HepG2 (cell line): ENCODE data around the gene IL1A. TPM values are rescaled to one million over a fixed set of nuclear protein-coding genes. Genes with fewer than 3 reads are reported as not detected.

Source experiments
- ASH2L ChIP-seq: fragments of 300-600, 200-600 bp; sonication (generic); IDR thresholded peaks from 2 replicates; pipeline ENCODE4 v1.7.0; 2017; ENCODE audit warnings: low read depth, mild to moderate bottlenecking, moderate library complexity, mixed read lengths, low read length; ENCODE audit not compliant: insufficient read length
- FOXJ3 ChIP-seq: sonication (generic); formaldehyde crosslinking; IDR thresholded peaks from 2 replicates; pipeline ENCODE4 v1.4.0; 2020; ENCODE audit warnings: missing genetic modification reagents, mild to moderate bottlenecking, borderline replicate concordance
- GATAD2A ChIP-seq: IDR thresholded peaks from 2 replicates; pipeline ENCODE4 v1.6.1; 2016
- KDM1A ChIP-seq: IDR thresholded peaks from 2 replicates; pipeline ENCODE4 v1.6.1; 2016; ENCODE audit warnings: missing compliant biosample characterization
- KLF9 ChIP-seq: IDR thresholded peaks from 2 replicates; pipeline ENCODE4 v1.6.1; 2016; ENCODE audit warnings: low read depth
- MAFK ChIP-seq, 2 experiments: IDR thresholded peaks in 1 of 2; conservative IDR thresholded peaks in 1 of 2; 2 replicates each; pipeline ENCODE4 v1.6.1; 2011; ENCODE audit warnings: improper control_type of control experiment in 2 of 2, low read length in 2 of 2
- MBD4 ChIP-seq: IDR thresholded peaks from 2 replicates; pipeline ENCODE4 v1.6.1; 2012; ENCODE audit warnings: low read length, inconsistent platforms, borderline replicate concordance
- RARA ChIP-seq: IDR thresholded peaks from 2 replicates; pipeline ENCODE4 v1.6.1; 2016; ENCODE audit warnings: missing genetic modification reagents, missing compliant biosample characterization
- SMC3 ChIP-seq: IDR thresholded peaks from 2 replicates; pipeline ENCODE4 v1.6.1; 2011; ENCODE audit warnings: low read length, improper control_type of control experiment
- polyA plus RNA-seq, 8 experiments: library from polyadenylated mRNA; depleted of rRNA in 3 of 8; stranded (reverse) in 7 of 8; unstranded in 1 of 8; fragments of >200 nt; fragmentation: Illumina TruSeq in 4 of 8; extraction: Trizol in 4 of 8; gene quantifications; 2 replicates each; pipeline versions ENCODE4 v1.2.1 to v1.2.3, GENCODE V29; 2011 to 2016; ENCODE audit warnings: low read depth in 4 of 8, missing spikeins in 1 of 8, mixed read lengths in 1 of 8; ENCODE audit not compliant: insufficient read depth in 1 of 8
- total RNA-seq, 5 experiments: library from RNA; depleted of rRNA; stranded (reverse); fragments of >200 nt; fragmentation: Illumina TruSeq; extraction: Trizol; gene quantifications; 2 replicates each; pipeline ENCODE4 v1.2.3, GENCODE V29; 2016; ENCODE audit warnings: low read depth in 1 of 5
- TF ChIP-seq, protein P1 (sequence below), 2 experiments: sonication (generic) in 1 of 2; formaldehyde crosslinking in 1 of 2; IDR thresholded peaks; 2 replicates each; pipeline versions ENCODE4 v1.4.0 to v1.6.1; 2016 to 2020; ENCODE audit warnings: borderline replicate concordance in 1 of 2, low read depth in 1 of 2, mild to moderate bottlenecking in 1 of 2, missing genetic modification reagents in 1 of 2
- TF ChIP-seq, protein P2 (sequence below): sonication (generic); formaldehyde crosslinking; conservative IDR thresholded peaks from 2 replicates; pipeline ENCODE4 v1.4.0; 2020; ENCODE audit warnings: mild to moderate bottlenecking, missing genetic modification reagents, moderate library complexity
- TF ChIP-seq, protein P3 (sequence below): sonication (generic); formaldehyde crosslinking; IDR thresholded peaks from 2 replicates; pipeline ENCODE4 v1.4.0; 2020; ENCODE audit warnings: missing genetic modification reagents

IL1A gene
- total and polyA plus RNA-seq, 2 of the 13 experiments (the other 11 are each of a cell fraction or from before 2014, with no cell fraction given): not detected

DNA sequence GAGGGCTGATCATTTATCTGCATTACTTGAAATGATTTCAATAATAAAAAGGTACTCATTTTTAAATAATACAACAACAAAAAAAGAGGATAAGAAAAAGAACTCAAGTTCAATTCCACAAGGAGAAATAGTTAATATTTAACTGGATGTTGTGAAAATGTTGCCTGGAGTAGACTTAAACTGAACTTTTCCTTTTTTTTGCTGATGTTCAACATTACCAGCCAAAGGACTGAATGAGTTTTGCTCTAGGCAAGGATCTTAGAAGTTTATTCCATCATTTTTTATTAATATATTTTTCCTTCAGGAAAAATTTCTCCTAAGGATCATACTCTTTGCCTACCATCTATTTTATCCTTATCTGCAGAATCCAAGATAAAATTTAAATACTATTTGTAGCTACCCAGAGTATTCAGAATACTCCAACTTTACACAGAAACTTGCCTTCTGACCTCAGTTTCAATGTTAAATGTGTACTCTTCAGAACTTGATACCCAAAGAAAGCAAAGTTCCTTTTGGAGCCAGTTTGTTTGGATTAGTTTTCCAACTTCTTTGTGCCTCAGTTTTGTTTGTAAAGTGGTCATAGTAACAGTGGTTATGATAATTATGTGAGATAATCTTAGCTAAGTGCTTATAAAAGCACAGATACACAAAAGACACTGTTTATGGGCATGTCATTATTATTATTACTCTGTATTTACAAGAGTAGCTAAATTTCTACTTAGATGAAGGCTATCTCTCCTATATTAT is 32.7 kb downstream of the IL1A start (continued):
- TF ChIP-seq, protein P1, sequence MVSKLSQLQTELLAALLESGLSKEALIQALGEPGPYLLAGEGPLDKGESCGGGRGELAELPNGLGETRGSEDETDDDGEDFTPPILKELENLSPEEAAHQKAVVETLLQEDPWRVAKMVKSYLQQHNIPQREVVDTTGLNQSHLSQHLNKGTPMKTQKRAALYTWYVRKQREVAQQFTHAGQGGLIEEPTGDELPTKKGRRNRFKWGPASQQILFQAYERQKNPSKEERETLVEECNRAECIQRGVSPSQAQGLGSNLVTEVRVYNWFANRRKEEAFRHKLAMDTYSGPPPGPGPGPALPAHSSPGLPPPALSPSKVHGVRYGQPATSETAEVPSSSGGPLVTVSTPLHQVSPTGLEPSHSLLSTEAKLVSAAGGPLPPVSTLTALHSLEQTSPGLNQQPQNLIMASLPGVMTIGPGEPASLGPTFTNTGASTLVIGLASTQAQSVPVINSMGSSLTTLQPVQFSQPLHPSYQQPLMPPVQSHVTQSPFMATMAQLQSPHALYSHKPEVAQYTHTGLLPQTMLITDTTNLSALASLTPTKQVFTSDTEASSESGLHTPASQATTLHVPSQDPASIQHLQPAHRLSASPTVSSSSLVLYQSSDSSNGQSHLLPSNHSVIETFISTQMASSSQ (IDR thresholded peaks at IDR 0.05; ENCODE audit: low read depth): peak; percentile 81
- TF ChIP-seq, protein P1 (CRISPR knock-in tag; IDR thresholded peaks at IDR 0.05; ENCODE audit: borderline replicate concordance): peak; percentile 59; the same call in 1 of the 2 replicates
- TF ChIP-seq KLF9 (CRISPR knock-in tag) (no peak), MBD4 (0 out of 2 replicates have a peak, but pooled peaks have one; percentile 42), KDM1A (no peak), SMC3 (no peak), MAFK (conservative IDR thresholded peaks at IDR 0.05 in 1 of 2, IDR thresholded peaks at IDR 0.05 in 1 of 2; ENCODE audit: low read length in 2 of 2) (peak; percentile 50 to 52; a peak in 3 of 4 replicates), ASH2L (peak; percentile 11), GATAD2A (CRISPR knock-in tag) (peak; percentile 9; the same call in 1 of the 2 replicates), RARA (CRISPR knock-in tag) (peak; percentile 11; the same call in 1 of the 2 replicates), FOXJ3 (CRISPR knock-in tag) (0 out of 2 replicates have a peak, but pooled peaks have one; percentile 35)
- TF ChIP-seq, protein P2, sequence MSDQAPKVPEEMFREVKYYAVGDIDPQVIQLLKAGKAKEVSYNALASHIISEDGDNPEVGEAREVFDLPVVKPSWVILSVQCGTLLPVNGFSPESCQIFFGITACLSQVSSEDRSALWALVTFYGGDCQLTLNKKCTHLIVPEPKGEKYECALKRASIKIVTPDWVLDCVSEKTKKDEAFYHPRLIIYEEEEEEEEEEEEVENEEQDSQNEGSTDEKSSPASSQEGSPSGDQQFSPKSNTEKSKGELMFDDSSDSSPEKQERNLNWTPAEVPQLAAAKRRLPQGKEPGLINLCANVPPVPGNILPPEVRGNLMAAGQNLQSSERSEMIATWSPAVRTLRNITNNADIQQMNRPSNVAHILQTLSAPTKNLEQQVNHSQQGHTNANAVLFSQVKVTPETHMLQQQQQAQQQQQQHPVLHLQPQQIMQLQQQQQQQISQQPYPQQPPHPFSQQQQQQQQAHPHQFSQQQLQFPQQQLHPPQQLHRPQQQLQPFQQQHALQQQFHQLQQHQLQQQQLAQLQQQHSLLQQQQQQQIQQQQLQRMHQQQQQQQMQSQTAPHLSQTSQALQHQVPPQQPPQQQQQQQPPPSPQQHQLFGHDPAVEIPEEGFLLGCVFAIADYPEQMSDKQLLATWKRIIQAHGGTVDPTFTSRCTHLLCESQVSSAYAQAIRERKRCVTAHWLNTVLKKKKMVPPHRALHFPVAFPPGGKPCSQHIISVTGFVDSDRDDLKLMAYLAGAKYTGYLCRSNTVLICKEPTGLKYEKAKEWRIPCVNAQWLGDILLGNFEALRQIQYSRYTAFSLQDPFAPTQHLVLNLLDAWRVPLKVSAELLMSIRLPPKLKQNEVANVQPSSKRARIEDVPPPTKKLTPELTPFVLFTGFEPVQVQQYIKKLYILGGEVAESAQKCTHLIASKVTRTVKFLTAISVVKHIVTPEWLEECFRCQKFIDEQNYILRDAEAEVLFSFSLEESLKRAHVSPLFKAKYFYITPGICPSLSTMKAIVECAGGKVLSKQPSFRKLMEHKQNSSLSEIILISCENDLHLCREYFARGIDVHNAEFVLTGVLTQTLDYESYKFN: peak; percentile 58
- TF ChIP-seq, protein P3, sequence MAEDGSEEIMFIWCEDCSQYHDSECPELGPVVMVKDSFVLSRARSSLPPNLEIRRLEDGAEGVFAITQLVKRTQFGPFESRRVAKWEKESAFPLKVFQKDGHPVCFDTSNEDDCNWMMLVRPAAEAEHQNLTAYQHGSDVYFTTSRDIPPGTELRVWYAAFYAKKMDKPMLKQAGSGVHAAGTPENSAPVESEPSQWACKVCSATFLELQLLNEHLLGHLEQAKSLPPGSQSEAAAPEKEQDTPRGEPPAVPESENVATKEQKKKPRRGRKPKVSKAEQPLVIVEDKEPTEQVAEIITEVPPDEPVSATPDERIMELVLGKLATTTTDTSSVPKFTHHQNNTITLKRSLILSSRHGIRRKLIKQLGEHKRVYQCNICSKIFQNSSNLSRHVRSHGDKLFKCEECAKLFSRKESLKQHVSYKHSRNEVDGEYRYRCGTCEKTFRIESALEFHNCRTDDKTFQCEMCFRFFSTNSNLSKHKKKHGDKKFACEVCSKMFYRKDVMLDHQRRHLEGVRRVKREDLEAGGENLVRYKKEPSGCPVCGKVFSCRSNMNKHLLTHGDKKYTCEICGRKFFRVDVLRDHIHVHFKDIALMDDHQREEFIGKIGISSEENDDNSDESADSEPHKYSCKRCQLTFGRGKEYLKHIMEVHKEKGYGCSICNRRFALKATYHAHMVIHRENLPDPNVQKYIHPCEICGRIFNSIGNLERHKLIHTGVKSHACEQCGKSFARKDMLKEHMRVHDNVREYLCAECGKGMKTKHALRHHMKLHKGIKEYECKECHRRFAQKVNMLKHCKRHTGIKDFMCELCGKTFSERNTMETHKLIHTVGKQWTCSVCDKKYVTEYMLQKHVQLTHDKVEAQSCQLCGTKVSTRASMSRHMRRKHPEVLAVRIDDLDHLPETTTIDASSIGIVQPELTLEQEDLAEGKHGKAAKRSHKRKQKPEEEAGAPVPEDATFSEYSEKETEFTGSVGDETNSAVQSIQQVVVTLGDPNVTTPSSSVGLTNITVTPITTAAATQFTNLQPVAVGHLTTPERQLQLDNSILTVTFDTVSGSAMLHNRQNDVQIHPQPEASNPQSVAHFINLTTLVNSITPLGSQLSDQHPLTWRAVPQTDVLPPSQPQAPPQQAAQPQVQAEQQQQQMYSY: peak; percentile 85
